ENCODE results near the gene RCCD1. TPM values are rescaled to one million over a fixed set of nuclear protein-coding genes. Genes with fewer than 3 reads are reported as not detected.

Gene RCCD1
- total RNA-seq, 2 experiments from 2014 or later = 30.0 to 30.9 TPM

- H3K27ac Mint-ChIP-seq = no peak overlapping the region
- ChIA-PET CTCF (interaction anchor here (1.4 to 5.4 kb wide), 3 partner anchors 11 to 25 kb away, joined by 3 to 32 read pairs (median 6); no protein-coding TSS in a partner anchor), POLR2A (interaction anchor here (0.6 to 1.1 kb wide), 2 partner anchors 39 to 48 kb away, joined by 3 read pairs; no protein-coding TSS in a partner anchor)
- no peaks in the 10 kb centered on the region for H3K9me3 Mint-ChIP-seq
- no peak for TF ChIP-seq CTCF (IDR thresholded peaks at IDR 0.05)
- no peak for DNase-seq
- H3K27me3 Mint-ChIP-seq = no peaks in the 10 kb centered on the region
- peaks cover 63% of the 10 kb centered on the region for H3K36me3 Mint-ChIP-seq (ENCODE audit: low read depth)
- no peak overlapping the region for H3K4me3 Mint-ChIP-seq
- intact Hi-C loops (cut with micrococcal nuclease) = no loop called here
- no peaks in the 10 kb centered on the region for H3K4me1 Mint-ChIP-seq (ENCODE audit: low read depth)
- no peak for ATAC-seq
Measured at GRCh38 chr15:90982135-90982534, 27.5 kb downstream of the RCCD1 start.

- intact Hi-C loops (cut with micrococcal nuclease) = no loop called here
- H3K36me3 Mint-ChIP-seq (ENCODE audit: low read depth) = peaks cover 28% of the 10 kb centered on the region
- H3K9me3 Mint-ChIP-seq = no peaks in the 10 kb centered on the region
- no peak for DNase-seq
- no peaks in the 10 kb centered on the region for H3K27me3 Mint-ChIP-seq
- ATAC-seq = no peak
- CTCF ChIA-PET = interaction anchor here (1.2 to 5.4 kb wide), 4 partner anchors 10 to 62 kb away, joined by 3 to 32 read pairs (median 4); no protein-coding TSS in a partner anchor
- TF ChIP-seq CTCF (IDR thresholded peaks at IDR 0.05) = no peak
- peaks cover 10% of the 10 kb centered on the region for H3K4me1 Mint-ChIP-seq (ENCODE audit: low read depth)
- no peak overlapping the region for H3K27ac Mint-ChIP-seq
- POLR2A ChIA-PET = interaction anchor here (0.9 kb wide), 1 partner anchor 15 kb away, joined by 3 read pairs; no protein-coding TSS in a partner anchor
- no peak overlapping the region for H3K4me3 Mint-ChIP-seq
Measured at GRCh38 chr15:90986790-90987507, 32.3 kb downstream of the RCCD1 start.

GRCh38 chr15:90987561-90988141 lies 33.0 kb downstream of the RCCD1 start:
- CTCF ChIA-PET = interaction anchor here (0.7 to 5.4 kb wide), 5 partner anchors 11 to 62 kb away, joined by 3 to 32 read pairs (median 5); no protein-coding TSS in a partner anchor
- POLR2A ChIA-PET = interaction anchor here (0.9 to 1.3 kb wide), 2 partner anchors 8 to 15 kb away, joined by 3 read pairs; no protein-coding TSS in a partner anchor
- no peak for TF ChIP-seq CTCF (IDR thresholded peaks at IDR 0.05)
- H3K9me3 Mint-ChIP-seq = no peaks in the 10 kb centered on the region
- ATAC-seq (no peak), DNase-seq (no peak)
- intact Hi-C loops (cut with micrococcal nuclease) = no loop called here
- H3K27ac Mint-ChIP-seq = no peak overlapping the region
- H3K36me3 Mint-ChIP-seq (ENCODE audit: low read depth) = peaks cover 25% of the 10 kb centered on the region
- peaks cover 16% of the 10 kb centered on the region for H3K4me1 Mint-ChIP-seq (ENCODE audit: low read depth)
- H3K4me3 Mint-ChIP-seq = no peak overlapping the region
- no peaks in the 10 kb centered on the region for H3K27me3 Mint-ChIP-seq

- DNase-seq = no peak
- ChIA-PET CTCF (interaction anchor here (0.7 to 1.8 kb wide), 2 partner anchors 32 to 45 kb away, joined by 5 read pairs; no protein-coding TSS in a partner anchor), POLR2A (interaction anchor here (1.3 kb wide), 1 partner anchor 9 kb away, joined by 3 read pairs; no protein-coding TSS in a partner anchor)
- no peak for ATAC-seq
- Mint-ChIP-seq H3K27ac (no peak overlapping the region), H3K4me1 (ENCODE audit: low read depth) (peaks cover 20% of the 10 kb centered on the region), H3K9me3 (no peaks in the 10 kb centered on the region), H3K36me3 (ENCODE audit: low read depth) (peaks cover 24% of the 10 kb centered on the region), H3K4me3 (no peak overlapping the region), H3K27me3 (no peaks in the 10 kb centered on the region)
- intact Hi-C loops (cut with micrococcal nuclease) = no loop called here
- TF ChIP-seq CTCF (IDR thresholded peaks at IDR 0.05) = no peak
Measured at GRCh38 chr15:90988296-90988695, 33.6 kb downstream of the RCCD1 start.
